Bronchus fibroblast of lung (primary cell): ENCODE measurements around the gene PGGT1B. TPM values are rescaled to one million over a fixed set of nuclear protein-coding genes. Genes with fewer than 3 reads are reported as not detected.

Experiments
- total RNA-seq: library from RNA; depleted of rRNA; stranded (reverse); fragments of >200 nt; gene quantifications from 2 replicates; pipeline ENCODE4 v1.2.3, GENCODE V29; 2015

PGGT1B gene
- total RNA-seq, result 3.2 and 7.4 TPM in 2 replicates

GRCh38 chr5:115262321-115263077 lies at the start of gene PGGT1B:
Gene PGGT1B, minus strand, starts transcription at chr5:115262877. Its CDS starts 26 bp downstream, at chr5:115262851.

GRCh38 chr5:115296124-115297022 lies 33.7 kb upstream of the PGGT1B start, which contains the start of gene CCDC112:
Gene CCDC112, minus strand, starts transcription at chr5:115296654. Its CDS starts 111 bp downstream, at chr5:115296543.

GRCh38 chr5:115169487-115170133 lies 93.1 kb downstream of the PGGT1B start, which contains the start of gene TRIM36:
Gene TRIM36, minus strand, starts transcription at chr5:115169908. Its CDS starts 274 bp downstream, at chr5:115169634.

Other genes with a start within 250 kb of the PGGT1B start
- 0.67 and 1.5 TPM in 2 replicates for gene TRIM36, start 93.0 kb downstream of the PGGT1B start, total RNA-seq
- 6.5 and 8.7 TPM in 2 replicates for gene CCDC112, start 33.8 kb upstream of the PGGT1B start, total RNA-seq